ENCODE measurements around the gene MAP4K2. TPM values are rescaled to one million over a fixed set of nuclear protein-coding genes. Genes with fewer than 3 reads are reported as not detected.
A peak's percentile ranks its signal among the peaks of the same experiment; 100 is the strongest.

Gene MAP4K2
- total RNA-seq, 4 donors from 2014 or later: 4.3 to 14.8 (median 6.2) TPM

DNA sequence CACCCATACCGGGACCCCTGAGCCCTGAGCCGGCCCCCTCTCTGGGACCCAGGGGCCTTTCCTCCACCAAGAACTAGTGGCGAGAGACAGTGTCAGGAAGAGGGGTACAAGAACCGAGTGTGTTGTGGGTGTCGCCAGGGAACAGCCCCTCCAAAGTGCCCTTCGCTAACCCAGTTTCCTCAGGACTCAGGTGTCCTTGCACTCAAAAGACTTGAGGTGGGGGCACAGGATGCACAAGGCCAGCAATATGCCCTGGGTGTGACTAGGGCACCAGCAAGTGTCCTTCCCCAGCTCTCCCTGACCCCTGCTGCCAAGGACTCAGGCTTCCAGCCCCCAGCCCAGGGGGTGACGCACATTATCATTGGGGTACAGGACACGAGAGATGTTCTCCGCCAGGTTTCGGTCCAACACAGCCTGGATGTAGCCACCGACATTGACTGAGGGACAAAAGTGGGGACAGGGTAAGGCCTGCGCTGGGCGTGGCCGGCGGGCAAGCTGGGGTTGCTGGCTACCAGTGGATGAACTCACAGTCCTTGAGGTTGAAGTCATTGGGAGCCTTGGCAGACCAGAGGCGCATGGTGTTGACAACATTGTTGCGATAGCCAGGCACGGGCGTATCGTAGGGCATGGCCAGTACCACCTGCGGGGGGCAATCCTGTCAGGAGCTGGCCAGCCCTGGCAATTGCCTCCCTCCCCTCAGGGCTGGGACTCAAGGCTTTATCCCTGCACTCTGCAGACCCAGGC is 47.9 kb downstream of the MAP4K2 start:
- H3K27me3 ChIP-seq: no peaks in the 10 kb centered on the region
- TF ChIP-seq POLR2A (IDR thresholded peaks at IDR 0.05): no peak
- TF ChIP-seq, protein P1, sequence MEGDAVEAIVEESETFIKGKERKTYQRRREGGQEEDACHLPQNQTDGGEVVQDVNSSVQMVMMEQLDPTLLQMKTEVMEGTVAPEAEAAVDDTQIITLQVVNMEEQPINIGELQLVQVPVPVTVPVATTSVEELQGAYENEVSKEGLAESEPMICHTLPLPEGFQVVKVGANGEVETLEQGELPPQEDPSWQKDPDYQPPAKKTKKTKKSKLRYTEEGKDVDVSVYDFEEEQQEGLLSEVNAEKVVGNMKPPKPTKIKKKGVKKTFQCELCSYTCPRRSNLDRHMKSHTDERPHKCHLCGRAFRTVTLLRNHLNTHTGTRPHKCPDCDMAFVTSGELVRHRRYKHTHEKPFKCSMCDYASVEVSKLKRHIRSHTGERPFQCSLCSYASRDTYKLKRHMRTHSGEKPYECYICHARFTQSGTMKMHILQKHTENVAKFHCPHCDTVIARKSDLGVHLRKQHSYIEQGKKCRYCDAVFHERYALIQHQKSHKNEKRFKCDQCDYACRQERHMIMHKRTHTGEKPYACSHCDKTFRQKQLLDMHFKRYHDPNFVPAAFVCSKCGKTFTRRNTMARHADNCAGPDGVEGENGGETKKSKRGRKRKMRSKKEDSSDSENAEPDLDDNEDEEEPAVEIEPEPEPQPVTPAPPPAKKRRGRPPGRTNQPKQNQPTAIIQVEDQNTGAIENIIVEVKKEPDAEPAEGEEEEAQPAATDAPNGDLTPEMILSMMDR (IDR thresholded peaks at IDR 0.05 in 4 of 5, conservative IDR thresholded peaks at IDR 0.05 in 1 of 5): no peak
- in situ Hi-C loops (cut with MboI; ENCODE audit: low sequenced_read_pairs in 4 of 4) (no loop called here), intact Hi-C loops (cut with DNase I; ENCODE audit: low total_unique reads) (no loop called here)
- no peaks in the 10 kb centered on the region for H3K9me3 ChIP-seq
- H3K4me1 ChIP-seq: peaks cover 51 to 74% of the 10 kb centered on the region in 2 donors
- peak overlapping the region; percentile 91 to 99 (median 94) for H3K27ac ChIP-seq
- no peak for ATAC-seq
- H3K4me3 ChIP-seq: no peak overlapping the region
- peak in 1 of 2 donors; percentile 65 for DNase-seq
- peaks cover 0 to 53% of the 10 kb centered on the region in 2 donors for H3K36me3 ChIP-seq

DNA sequence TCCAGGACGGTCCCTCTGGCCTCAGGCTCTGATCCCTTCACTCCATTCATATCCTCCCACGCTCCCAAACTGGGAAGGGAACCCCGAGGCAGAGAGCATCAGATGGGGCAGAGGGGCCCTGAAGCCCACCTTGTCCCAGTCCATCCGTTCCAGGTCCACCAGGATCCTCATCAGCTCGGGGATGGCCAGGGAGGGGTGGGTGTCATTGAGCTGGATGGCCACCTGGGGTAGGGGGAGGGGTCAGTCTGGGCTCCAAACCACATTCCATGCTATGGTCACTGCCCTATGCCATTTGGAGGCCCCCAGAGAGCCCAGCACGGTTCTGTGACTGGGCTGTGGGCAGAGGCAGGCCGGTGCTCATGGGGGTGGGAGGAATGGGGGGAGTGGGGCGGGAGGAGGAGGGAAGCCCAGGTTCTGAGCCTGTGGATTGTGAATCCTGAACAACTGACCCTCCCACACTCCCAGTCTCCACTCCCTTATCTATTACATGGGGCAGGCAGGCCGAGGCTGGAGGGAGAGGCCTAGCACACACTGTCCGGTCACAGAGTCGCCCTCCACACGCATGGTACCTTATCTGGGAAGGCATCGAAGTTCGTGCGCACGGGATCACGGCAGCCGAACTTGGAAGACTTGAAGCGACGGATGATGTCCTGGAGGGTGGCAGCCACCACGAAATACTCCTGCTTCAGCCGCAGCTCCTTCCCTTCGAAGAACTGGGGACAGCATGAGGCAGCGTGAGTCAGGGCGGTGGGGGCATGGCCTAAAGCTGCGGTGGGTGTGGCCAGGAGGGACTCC is 48.7 kb downstream of the MAP4K2 start:
- DNase-seq (peak in 1 of 2 donors; percentile 13), ATAC-seq (no peak)
- H3K4me1 ChIP-seq: peaks cover 47 to 66% of the 10 kb centered on the region in 2 donors
- intact Hi-C loops (cut with DNase I; ENCODE audit: low total_unique reads): no loop called here
- peaks cover 0 to 57% of the 10 kb centered on the region in 2 donors for H3K36me3 ChIP-seq
- no peaks in the 10 kb centered on the region for H3K27me3 ChIP-seq
- TF ChIP-seq, protein P1 (IDR thresholded peaks at IDR 0.05 in 4 of 5, conservative IDR thresholded peaks at IDR 0.05 in 1 of 5): no peak
- no peak for TF ChIP-seq POLR2A (IDR thresholded peaks at IDR 0.05)
- no peaks in the 10 kb centered on the region for H3K9me3 ChIP-seq
- peak overlapping the region; percentile 91 to 99 (median 94) for H3K27ac ChIP-seq
- in situ Hi-C loops (cut with MboI; ENCODE audit: low sequenced_read_pairs in 4 of 4): no loop called here
- H3K4me3 ChIP-seq: no peak overlapping the region

DNA sequence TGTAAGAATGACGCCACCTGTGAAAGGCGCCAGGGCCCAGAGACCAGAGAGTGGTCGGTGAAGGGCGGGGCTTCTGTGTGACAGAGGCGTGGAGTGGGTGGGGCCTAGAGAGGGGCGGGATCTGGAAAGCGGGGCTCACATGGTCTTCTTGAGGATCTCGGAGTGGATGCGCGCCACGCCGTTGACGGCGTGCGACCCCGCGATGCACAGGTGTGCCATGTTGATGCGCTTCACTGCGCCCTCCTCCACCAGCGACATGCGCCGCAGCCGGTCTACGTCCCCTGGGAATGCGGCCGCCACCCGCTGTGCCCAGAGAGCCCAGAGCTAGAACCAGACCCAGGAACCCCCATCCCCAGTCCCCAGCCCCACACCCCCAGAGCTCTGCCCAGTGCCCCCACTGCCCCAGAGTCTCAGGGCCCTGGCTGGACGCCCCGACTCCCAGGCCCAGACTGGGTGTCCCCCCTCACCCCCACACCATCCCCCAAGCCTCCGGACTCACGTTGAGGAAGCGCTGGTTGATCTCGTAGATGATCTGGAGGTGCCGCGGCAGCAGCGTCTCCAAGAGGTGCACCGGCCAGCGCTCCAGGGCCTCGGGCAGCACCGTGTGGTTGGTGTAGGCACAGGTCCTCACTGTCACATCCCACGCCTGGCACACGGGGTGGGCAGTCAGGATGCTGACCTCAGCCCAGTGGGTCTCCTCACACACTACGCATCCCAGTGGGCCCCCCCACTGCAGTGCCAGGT is 49.5 kb downstream of the MAP4K2 start:
- H3K36me3 ChIP-seq: peaks cover 0 to 57% of the 10 kb centered on the region in 2 donors
- in situ Hi-C loops (cut with MboI; ENCODE audit: low sequenced_read_pairs in 4 of 4) (no loop called here), intact Hi-C loops (cut with DNase I; ENCODE audit: low total_unique reads) (no loop called here)
- H3K9me3 ChIP-seq: no peaks in the 10 kb centered on the region
- DNase-seq (peak in 1 of 2 donors; percentile 33), ATAC-seq (no peak)
- no peak overlapping the region for H3K4me3 ChIP-seq
- peak overlapping the region; percentile 91 to 99 (median 94) for H3K27ac ChIP-seq
- TF ChIP-seq, protein P1 (IDR thresholded peaks at IDR 0.05 in 4 of 5, conservative IDR thresholded peaks at IDR 0.05 in 1 of 5): no peak
- TF ChIP-seq POLR2A (IDR thresholded peaks at IDR 0.05): no peak
- peaks cover 40 to 59% of the 10 kb centered on the region in 2 donors for H3K4me1 ChIP-seq
- H3K27me3 ChIP-seq: no peaks in the 10 kb centered on the region

DNA sequence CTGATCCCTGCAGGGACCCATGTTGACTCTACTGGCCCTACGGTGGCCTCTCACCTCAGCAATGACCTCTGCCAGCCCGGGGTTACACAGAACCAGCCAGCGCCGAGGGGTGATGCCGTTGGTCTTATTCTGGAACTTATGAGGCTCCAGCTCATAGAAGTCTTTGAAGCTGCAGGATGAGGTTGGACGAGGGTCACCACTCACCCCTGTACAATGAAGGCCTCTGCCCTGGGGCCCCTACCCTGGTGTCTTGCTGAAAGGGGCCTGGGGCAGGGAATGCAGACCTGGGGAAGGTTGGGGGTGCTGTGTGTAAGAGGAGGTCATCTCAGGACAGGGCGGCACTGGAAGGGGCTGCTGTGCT is 50.0 kb downstream of the MAP4K2 start:
- Histone ChIP-seq H3K36me3 (peaks cover 0 to 57% of the 10 kb centered on the region in 2 donors), H3K4me3 (no peak overlapping the region), H3K27me3 (no peaks in the 10 kb centered on the region), H3K27ac (peak overlapping the region in 3 of 4 donors; percentile 40 to 99 (median 91)), H3K4me1 (peaks cover 40 to 53% of the 10 kb centered on the region in 2 donors), H3K9me3 (no peaks in the 10 kb centered on the region)
- no peak for TF ChIP-seq POLR2A (IDR thresholded peaks at IDR 0.05)
- TF ChIP-seq, protein P1 (IDR thresholded peaks at IDR 0.05 in 4 of 5, conservative IDR thresholded peaks at IDR 0.05 in 1 of 5): no peak
- in situ Hi-C loops (cut with MboI; ENCODE audit: low sequenced_read_pairs in 4 of 4) (no loop called here), intact Hi-C loops (cut with DNase I; ENCODE audit: low total_unique reads) (no loop called here)
- DNase-seq (no peak), ATAC-seq (no peak)
